Activated CD4-positive, alpha-beta T cell treated with anti-CD3 and anti-CD28 coated beads, Interleukin-2, amount 10 ng/mL, durations not matched to agents 7 days and 5 days (primary cell): ENCODE results near the gene SLC39A8. TPM values are rescaled to one million over a fixed set of nuclear protein-coding genes. Genes with fewer than 3 reads are reported as not detected.
"Not testable (repeated sequence)": the region's sequence is repeated elsewhere in the genome, so short reads cannot be mapped to it uniquely, and the experiment has no call there.

Experiments used
- CTCF ChIA-PET: fragments of 350-600 bp; sonication (Branson Sonifier 250); formaldehyde crosslinking; loops from one replicate; lab custom pipeline; 2021; ENCODE audit warnings: antibody characterized with exemption; lab: Charles Lee
- POLR2A ChIA-PET: fragments of 350-600 bp; sonication (Branson Sonifier 250); formaldehyde crosslinking; loops from one replicate; lab custom pipeline; 2021; ENCODE audit warnings: antibody characterized with exemption; lab: Charles Lee
- DNase-seq: peaks from one replicate; pipeline ENCODE4 v3.0.0-alpha.2; 2020
- H3K27ac Mint-ChIP-seq: one replicate; pipeline ENCODE4 v1.8.0; 2021; ENCODE audit warnings: mild to moderate bottlenecking, moderate library complexity, mixed read lengths
- H3K27me3 Mint-ChIP-seq: one replicate; pipeline ENCODE4 v1.8.0; 2021; ENCODE audit warnings: mixed read lengths
- H3K36me3 Mint-ChIP-seq: one replicate; pipeline ENCODE4 v1.8.0; 2021; ENCODE audit warnings: low read depth, mixed read lengths
- H3K4me1 Mint-ChIP-seq: one replicate; pipeline ENCODE4 v1.8.0; 2021; ENCODE audit warnings: mixed read lengths
- H3K4me3 Mint-ChIP-seq: one replicate; pipeline ENCODE4 v1.8.0; 2021; ENCODE audit warnings: mild to moderate bottlenecking, moderate library complexity, mixed read lengths
- H3K9me3 Mint-ChIP-seq: one replicate; pipeline ENCODE4 v1.8.0; 2021; ENCODE audit warnings: mixed read lengths
- total RNA-seq, 2 experiments: library from RNA; stranded (reverse); gene quantifications; one replicate each; pipeline ENCODE4 v1.2.3, GENCODE V29; 2021

Gene SLC39A8
- total RNA-seq = 10 to 100 TPM; 58.7 to 62.3 TPM

- peak within 1 kb of the TSS; percentile 78 for H3K4me3 Mint-ChIP-seq
- peaks cover 41% of the 10 kb centered on the region for H3K4me1 Mint-ChIP-seq
- POLR2A ChIA-PET = no interaction called here
- DNase-seq = peak; percentile 92
- CTCF ChIA-PET = interaction anchor here (0.7 to 2.0 kb wide), 11 partner anchors 9 to 85 kb away, joined by 3 to 5 read pairs (median 3); no protein-coding TSS in a partner anchor
- no peaks in the 10 kb centered on the region for H3K9me3 Mint-ChIP-seq
- peaks cover 9% of the 10 kb centered on the region for H3K27me3 Mint-ChIP-seq
- H3K27ac Mint-ChIP-seq = peak within 1 kb of the TSS; percentile 95
- H3K36me3 Mint-ChIP-seq = peaks cover 21% of the 10 kb centered on the region
Measured at GRCh38 chr4:102344954-102345794, at the start of gene SLC39A8. SLC39A8 (minus strand) TSS chr4:102345482; CDS start chr4:102344662, 820 bp downstream.

GRCh38 chr4:102392033-102392744 is 46.9 kb upstream of the SLC39A8 start:
- no peak overlapping the region for H3K4me3 Mint-ChIP-seq
- peaks cover 2% of the 10 kb centered on the region for H3K9me3 Mint-ChIP-seq
- no peak overlapping the region for H3K27ac Mint-ChIP-seq
- DNase-seq = no peak
- no peaks in the 10 kb centered on the region for H3K36me3 Mint-ChIP-seq
- H3K27me3 Mint-ChIP-seq = peaks cover 8% of the 10 kb centered on the region
- ChIA-PET CTCF (no interaction called here), POLR2A (no interaction called here)
- peaks cover 2% of the 10 kb centered on the region for H3K4me1 Mint-ChIP-seq

- ChIA-PET POLR2A (no interaction called here), CTCF (no interaction called here)
- H3K4me1 Mint-ChIP-seq = peaks cover 2% of the 10 kb centered on the region
- no peaks in the 10 kb centered on the region for H3K9me3 Mint-ChIP-seq
- H3K36me3 Mint-ChIP-seq = no peaks in the 10 kb centered on the region
- no peak for DNase-seq
- H3K27ac Mint-ChIP-seq = no peak overlapping the region
- peaks cover 12% of the 10 kb centered on the region for H3K27me3 Mint-ChIP-seq
- H3K4me3 Mint-ChIP-seq = no peak overlapping the region
Measured at GRCh38 chr4:102390438-102390837, 45.2 kb upstream of the SLC39A8 start.

- Mint-ChIP-seq H3K4me1 (peaks cover 2% of the 10 kb centered on the region), H3K9me3 (no peaks in the 10 kb centered on the region), H3K4me3 (no peak overlapping the region), H3K27me3 (peaks cover 15% of the 10 kb centered on the region), H3K27ac (no peak overlapping the region), H3K36me3 (no peaks in the 10 kb centered on the region)
- no peak for DNase-seq
- CTCF ChIA-PET = no interaction called here
- POLR2A ChIA-PET = no interaction called here
Measured at GRCh38 chr4:102388611-102389010, 43.3 kb upstream of the SLC39A8 start.

GRCh38 chr4:102387552-102388150 is 42.4 kb upstream of the SLC39A8 start:
- Mint-ChIP-seq H3K27me3 (peaks cover 16% of the 10 kb centered on the region), H3K4me3 (no peak overlapping the region), H3K9me3 (no peaks in the 10 kb centered on the region), H3K36me3 (no peaks in the 10 kb centered on the region), H3K27ac (no peak overlapping the region), H3K4me1 (peaks cover 2% of the 10 kb centered on the region)
- POLR2A ChIA-PET = no interaction called here
- CTCF ChIA-PET = no interaction called here
- no peak for DNase-seq

GRCh38 chr4:102386966-102387365 is 41.7 kb upstream of the SLC39A8 start:
- H3K9me3 Mint-ChIP-seq = no peaks in the 10 kb centered on the region
- H3K4me1 Mint-ChIP-seq = peaks cover 2% of the 10 kb centered on the region
- no peaks in the 10 kb centered on the region for H3K36me3 Mint-ChIP-seq
- no peak for DNase-seq
- H3K4me3 Mint-ChIP-seq = no peak overlapping the region
- CTCF ChIA-PET = no interaction called here
- no peak overlapping the region for H3K27ac Mint-ChIP-seq
- peaks cover 19% of the 10 kb centered on the region for H3K27me3 Mint-ChIP-seq
- POLR2A ChIA-PET = no interaction called here

- H3K4me1 Mint-ChIP-seq, CTCF ChIA-PET, H3K36me3 Mint-ChIP-seq, H3K4me3 Mint-ChIP-seq, DNase-seq, H3K9me3 Mint-ChIP-seq, POLR2A ChIA-PET: not testable (repeated sequence)
- peaks cover 16% of the 10 kb centered on the region for H3K27me3 Mint-ChIP-seq
- peak overlapping the region; percentile 5 for H3K27ac Mint-ChIP-seq
Measured at GRCh38 chr4:102380253-102380652, 35.0 kb upstream of the SLC39A8 start.

- POLR2A ChIA-PET = no interaction called here
- no peaks in the 10 kb centered on the region for H3K4me1 Mint-ChIP-seq
Measured at GRCh38 chr4:102362922-102363432, 17.7 kb upstream of the SLC39A8 start.

GRCh38 chr4:102358128-102358527 is 12.8 kb upstream of the SLC39A8 start:
- no peaks in the 10 kb centered on the region for H3K36me3 Mint-ChIP-seq
- DNase-seq = no peak
- H3K27ac Mint-ChIP-seq = no peak overlapping the region
- no peak overlapping the region for H3K4me3 Mint-ChIP-seq
- peaks cover 9% of the 10 kb centered on the region for H3K27me3 Mint-ChIP-seq
- H3K4me1 Mint-ChIP-seq = no peaks in the 10 kb centered on the region
- CTCF ChIA-PET = no interaction called here
- H3K9me3 Mint-ChIP-seq = peaks cover 2% of the 10 kb centered on the region
- POLR2A ChIA-PET = no interaction called here

More at GRCh38 chr4:102362922-102363432, 17.7 kb upstream of the SLC39A8 start:
- Mint-ChIP-seq H3K36me3 (no peaks in the 10 kb centered on the region), H3K27me3 (no peaks in the 10 kb centered on the region), H3K27ac (no peak overlapping the region), H3K4me3 (no peak overlapping the region), H3K9me3 (no peaks in the 10 kb centered on the region)
- CTCF ChIA-PET = interaction anchor here (0.9 to 1.7 kb wide), 2 partner anchors 18 to 19 kb away, joined by 3 to 5 read pairs; partner anchors contain the start of gene SLC39A8
- no peak for DNase-seq

- peaks cover 12% of the 10 kb centered on the region for H3K27me3 Mint-ChIP-seq
- H3K9me3 Mint-ChIP-seq, DNase-seq, CTCF ChIA-PET, POLR2A ChIA-PET, H3K4me1 Mint-ChIP-seq, H3K36me3 Mint-ChIP-seq, H3K4me3 Mint-ChIP-seq, H3K27ac Mint-ChIP-seq: not testable (repeated sequence)
Measured at GRCh38 chr4:102357637-102358036, 12.4 kb upstream of the SLC39A8 start.

- ChIA-PET CTCF (interaction anchor here (0.6 to 0.9 kb wide), 2 partner anchors 74 to 190 kb away, joined by 3 read pairs; no protein-coding TSS in a partner anchor), POLR2A (no interaction called here)
- H3K27ac Mint-ChIP-seq = no peak overlapping the region
- H3K4me3 Mint-ChIP-seq = no peak overlapping the region
- DNase-seq = no peak
- H3K4me1 Mint-ChIP-seq = no peaks in the 10 kb centered on the region
- peaks cover 2% of the 10 kb centered on the region for H3K9me3 Mint-ChIP-seq
- no peaks in the 10 kb centered on the region for H3K36me3 Mint-ChIP-seq
- peaks cover 14% of the 10 kb centered on the region for H3K27me3 Mint-ChIP-seq
Measured at GRCh38 chr4:102356562-102357202, 11.4 kb upstream of the SLC39A8 start.

- H3K27me3 Mint-ChIP-seq = peaks cover 16% of the 10 kb centered on the region
- no peak overlapping the region for H3K4me3 Mint-ChIP-seq
- ChIA-PET POLR2A (no interaction called here), CTCF (no interaction called here)
- DNase-seq = no peak
- no peaks in the 10 kb centered on the region for H3K36me3 Mint-ChIP-seq
- H3K4me1 Mint-ChIP-seq = no peaks in the 10 kb centered on the region
- H3K27ac Mint-ChIP-seq = no peak overlapping the region
- H3K9me3 Mint-ChIP-seq = peaks cover 2% of the 10 kb centered on the region
Measured at GRCh38 chr4:102355748-102356147, 10.5 kb upstream of the SLC39A8 start.
